HepG2 (cell line): ENCODE results near the gene SLC22A5. TPM values are rescaled to one million over a fixed set of nuclear protein-coding genes. Genes with fewer than 3 reads are reported as not detected.

Experiments
- ATAC-seq: fragments of 200-7000 bp; cut with Tn5 transposase; 3 replicates; pipeline ENCODE4 v1.9.1; 2020; ENCODE audit warnings: mild to moderate bottlenecking, moderate library complexity
- BruUV-seq: library from RNA; stranded (reverse); fragments of 400-500 nt; replicated peaks from 2 replicates; lab custom pipeline; 2021; lab: Mats Ljungman, UMichigan
- CTCF ChIA-PET: fragments of 300-600 bp; formaldehyde crosslinking; extraction: SDS; loops from one replicate; lab custom pipeline; 2021; ENCODE audit warnings: low total read pairs, inconsistent platforms, low intra/inter-chr PET ratio; lab: Yijun Ruan, JAX
- POLR2A ChIA-PET: fragments of 350-600 bp; sonication (Branson Sonifier 250); formaldehyde crosslinking; loops from one replicate; lab custom pipeline; 2020; ENCODE audit warnings: antibody characterized with exemption, inconsistent platforms; lab: Yijun Ruan, JAX
- DNase-seq: peaks from one replicate; pipeline ENCODE4 v3.0.0-alpha.2; 2015; ENCODE audit warnings: low spot score
- FAIRE-seq: peaks from 3 replicates; lab custom pipeline; 2011; peaks lifted over from hg19 to GRCh38; lab: Jason Lieb, UNC
- H2AFZ ChIP-seq: one replicate; pipeline ENCODE4 v1.6.1; 2011; ENCODE audit warnings: low read length, inconsistent platforms
- H3K27ac ChIP-seq: fragments of 300-600 bp; 3 replicates; pipeline ENCODE4 v1.8.0; 2011; ENCODE audit warnings: mixed run types, mild to moderate bottlenecking, mixed read lengths, low read length, inconsistent platforms; ENCODE audit not compliant: insufficient read depth; ENCODE audit errors: extremely low read length
- H3K27me3 ChIP-seq, 2 experiments: fragments of 200-600 bp in 1 of 2; 2 replicates in 1 of 2; 3 replicates in 1 of 2; pipeline versions ENCODE4 v1.6.0 to v1.8.0; 2011; ENCODE audit warnings: low read length in 2 of 2, mild to moderate bottlenecking in 2 of 2, moderate library complexity in 2 of 2, inconsistent platforms in 1 of 2; ENCODE audit not compliant: insufficient read depth in 2 of 2, control insufficient read depth in 1 of 2
- H3K36me3 ChIP-seq, 2 experiments: fragments of 200-600 bp in 1 of 2; replicated peaks in 1 of 2; 2 replicates in 1 of 2; 3 replicates in 1 of 2; pipeline versions ENCODE4 v1.5.1 to v1.8.0; 2011; ENCODE audit warnings: low read length in 2 of 2, inconsistent platforms in 1 of 2; ENCODE audit not compliant: insufficient read depth in 2 of 2, control insufficient read depth in 1 of 2
- H3K4me1 ChIP-seq: 2 replicates; pipeline ENCODE4 v1.5.1; 2012; ENCODE audit warnings: low read length, inconsistent platforms; ENCODE audit not compliant: insufficient read depth
- H3K4me2 ChIP-seq: 2 replicates; pipeline ENCODE4 v1.6.0; 2011; ENCODE audit warnings: low read depth, low read length, inconsistent platforms
- H3K4me3 ChIP-seq, 3 experiments: fragments of 200-600 bp in 1 of 3; sonication (generic), shearing (Covaris generic) in 1 of 3; replicated peaks in 1 of 3; 2 replicates each; pipeline ENCODE4 v1.5.1; 2011 to 2016; ENCODE audit warnings: low read length in 3 of 3, inconsistent platforms in 2 of 3, low read depth in 2 of 3, mild to moderate bottlenecking in 2 of 3, control low read depth in 1 of 3, mixed read lengths in 1 of 3; ENCODE audit not compliant: insufficient read depth in 1 of 3
- H3K79me2 ChIP-seq: one replicate; pipeline ENCODE4 v1.6.1; 2011; ENCODE audit warnings: low read length, inconsistent platforms; ENCODE audit not compliant: insufficient read depth
- H3K9ac ChIP-seq: 2 replicates; pipeline ENCODE4 v1.6.0; 2011; ENCODE audit warnings: mild to moderate bottlenecking, low read depth, low read length, inconsistent platforms; ENCODE audit not compliant: insufficient read depth
- H3K9me3 ChIP-seq: 2 replicates; pipeline ENCODE4 v1.5.1; 2012; ENCODE audit warnings: mild to moderate bottlenecking, low read length
- H4K20me1 ChIP-seq: 2 replicates; pipeline ENCODE4 v1.6.0; 2011; ENCODE audit warnings: inconsistent platforms, mild to moderate bottlenecking, low read length, moderate library complexity; ENCODE audit not compliant: insufficient read depth
- ATAD3A ChIP-seq: sonication (generic); formaldehyde crosslinking; IDR thresholded peaks from 2 replicates; pipeline ENCODE4 v1.4.0; 2020; ENCODE audit warnings: missing genetic modification reagents
- BCL6 ChIP-seq: IDR thresholded peaks from 2 replicates; pipeline ENCODE4 v1.6.1; 2016; ENCODE audit warnings: missing genetic modification reagents, missing compliant biosample characterization
- CCDC6 ChIP-seq: sonication (generic); formaldehyde crosslinking; IDR thresholded peaks from 2 replicates; pipeline ENCODE4 v1.8.1; 2022; ENCODE audit warnings: mild to moderate bottlenecking, missing genetic modification reagents, moderate library complexity
- ETS1 ChIP-seq: sonication (generic); formaldehyde crosslinking; IDR thresholded peaks from 2 replicates; pipeline ENCODE4 v1.4.0; 2020; ENCODE audit warnings: missing genetic modification reagents
- ETV5 ChIP-seq: IDR thresholded peaks from 2 replicates; pipeline ENCODE4 v1.6.1; 2018; ENCODE audit warnings: missing biosample characterization, missing genetic modification reagents, inconsistent platforms, borderline replicate concordance
- GABPB1 ChIP-seq: IDR thresholded peaks from 2 replicates; pipeline ENCODE4 v1.6.1; 2016; ENCODE audit warnings: mild to moderate bottlenecking, missing genetic modification reagents, moderate library complexity, missing compliant biosample characterization
- HOXA3 ChIP-seq: sonication (generic); formaldehyde crosslinking; IDR thresholded peaks from 2 replicates; pipeline ENCODE4 v1.5.0; 2020; ENCODE audit warnings: missing genetic modification reagents
- POGK ChIP-seq: sonication (generic); formaldehyde crosslinking; conservative IDR thresholded peaks from 2 replicates; pipeline ENCODE4 v1.8.0; 2022; ENCODE audit warnings: mild to moderate bottlenecking, moderate library complexity, missing genetic modification reagents
- SNRNP70 ChIP-seq: fragments of 200-400 bp; formaldehyde crosslinking; IDR thresholded peaks from 2 replicates; pipeline ENCODE4 v1.6.1; 2017; ENCODE audit warnings: mild to moderate bottlenecking, low read depth, low read length, moderate library complexity
- SOX6 ChIP-seq, 2 experiments: fragments of 450-650 bp in 1 of 2; sonication (generic) in 1 of 2; formaldehyde crosslinking in 1 of 2; IDR thresholded peaks; 2 replicates each; pipeline versions ENCODE4 v1.4.0 to v1.6.1; 2017 to 2020; ENCODE audit warnings: antibody characterized with exemption in 1 of 2, mild to moderate bottlenecking in 1 of 2, missing genetic modification reagents in 1 of 2
- ZNF337 ChIP-seq: sonication (generic); formaldehyde crosslinking; IDR thresholded peaks from 2 replicates; pipeline ENCODE4 v1.5.1; 2020; ENCODE audit warnings: missing genetic modification reagents, low read depth, mild to moderate bottlenecking, borderline replicate concordance
- ZNF609 ChIP-seq: sonication (generic); formaldehyde crosslinking; IDR thresholded peaks from 2 replicates; pipeline ENCODE4 v1.4.0; 2020; ENCODE audit warnings: mild to moderate bottlenecking, missing genetic modification reagents, borderline replicate concordance
- ZNF644 ChIP-seq: IDR thresholded peaks from 2 replicates; pipeline ENCODE4 v1.6.1; 2016; ENCODE audit warnings: low read depth
- ZSCAN29 ChIP-seq: sonication (generic); formaldehyde crosslinking; conservative IDR thresholded peaks from 2 replicates; pipeline ENCODE4 v1.4.0; 2020; ENCODE audit warnings: mild to moderate bottlenecking, missing genetic modification reagents
- in situ Hi-C: cut with HindIII; loops from 2 replicates; pipeline ENCODE4 v1.10.0; 2017; ENCODE audit warnings: low pct_unique_long_range_greater_than_20kb; ENCODE audit not compliant: extremely low pct_ligation_motif_present
- intact Hi-C: fragments of 100-400 bp; cut with micrococcal nuclease; formaldehyde crosslinking; loops from one replicate; pipeline ENCODE4 v1.10.0; 2022; ENCODE audit not compliant: unreplicated experiment
- polyA plus RNA-seq, 8 experiments: library from polyadenylated mRNA; depleted of rRNA in 3 of 8; stranded (reverse) in 7 of 8; unstranded in 1 of 8; fragments of >200 nt; fragmentation: Illumina TruSeq in 4 of 8; extraction: Trizol in 4 of 8; gene quantifications; 2 replicates each; pipeline versions ENCODE4 v1.2.1 to v1.2.3, GENCODE V29; 2011 to 2016; ENCODE audit warnings: low read depth in 4 of 8, missing spikeins in 1 of 8, mixed read lengths in 1 of 8; ENCODE audit not compliant: insufficient read depth in 1 of 8
- total RNA-seq, 5 experiments: library from RNA; depleted of rRNA; stranded (reverse); fragments of >200 nt; fragmentation: Illumina TruSeq; extraction: Trizol; gene quantifications; 2 replicates each; pipeline ENCODE4 v1.2.3, GENCODE V29; 2016; ENCODE audit warnings: low read depth in 1 of 5

Gene SLC22A5
- total and polyA plus RNA-seq, 2 of the 13 experiments (the other 11 are each of a cell fraction or from before 2014, with no cell fraction given): 7.1 to 15.1 TPM

- TF ChIP-seq ZNF609 (no peak), ETS1 (CRISPR knock-in tag) (no peak), SNRNP70 (no peak), SOX6 (IDR thresholded peaks at IDR 0.05) (no peak), SOX6 (CRISPR knock-in tag; IDR thresholded peaks at IDR 0.05) (peak; percentile 32; the same call in 1 of the 2 replicates), BCL6 (CRISPR knock-in tag) (peak; percentile 96), ATAD3A (CRISPR knock-in tag) (no peak)
Measured at GRCh38 chr5:132391247-132391646, 21.7 kb downstream of the SLC22A5 start (continued).

GRCh38 chr5:132391870-132392269 is 22.4 kb downstream of the SLC22A5 start:
- no TSS peak for BruUV-seq
- in situ Hi-C loops: loop anchor here (25.0 kb wide), 1 partner anchor 270 kb away; the partner anchor contains the start of genes IL13 and IL4
- Histone ChIP-seq H3K27me3 (no peaks in the 10 kb centered on the region), H3K9ac (no peak overlapping the region), H3K4me3 (no peak overlapping the region), H3K4me2 (no peak overlapping the region), H3K79me2 (no peaks in the 10 kb centered on the region), H3K27ac (no peak overlapping the region), H3K4me1 (peaks cover 30% of the 10 kb centered on the region), H2AFZ (no peak overlapping the region), H4K20me1 (no peaks in the 10 kb centered on the region), H3K36me3 (peaks cover 3 to 4% of the 10 kb centered on the region in 2 experiments; a peak in 4 of 5 replicates), H3K9me3 (no peaks in the 10 kb centered on the region)
- FAIRE-seq (no peak), ATAC-seq (no peak), DNase-seq (no peak)
- ChIA-PET POLR2A (interaction anchor here (1.0 kb wide), 1 partner anchor 22 kb away, joined by 3 read pairs; the partner anchor contains the start of gene SLC22A5), CTCF (no interaction called here)
- intact Hi-C loops: no loop called here
- no peak for TF ChIP-seq ZSCAN29 (CRISPR knock-in tag)
- no peak for TF ChIP-seq ETV5 (CRISPR knock-in tag)
- TF ChIP-seq GABPB1 (CRISPR knock-in tag): no peak
- TF ChIP-seq HOXA3 (CRISPR knock-in tag): no peak
- no peak for TF ChIP-seq POGK (CRISPR knock-in tag)
- TF ChIP-seq CCDC6 (CRISPR knock-in tag): no peak
- TF ChIP-seq ZNF644: no peak
- no peak for TF ChIP-seq ZNF337
